CD4-positive, CD25-positive, alpha-beta regulatory T cell (primary cell): Measurements from ENCODE around the gene ZNF8. TPM values are rescaled to one million over a fixed set of nuclear protein-coding genes. Genes with fewer than 3 reads are reported as not detected.
"Not testable (repeated sequence)": the region's sequence is repeated elsewhere in the genome, so short reads cannot be mapped to it uniquely, and the experiment has no call there.

Experiments
- ATAC-seq, 2 donors: fragments of 150-1000 bp; cut with Tn5 transposase; one replicate each; pipeline ENCODE4 v1.10.0; 2021; ENCODE audit warnings: low read depth in 2 of 2, moderate number of reproducible peaks in 2 of 2, moderate library complexity in 1 of 2
- DNase-seq, 3 donors: peaks; one replicate each; pipeline versions ENCODE4 v3.0.0 to v3.0.0-alpha.2; 2012 to 2022; ENCODE audit warnings: mixed read lengths in 1 of 3
- H3K27ac ChIP-seq: one replicate; pipeline ENCODE4 v1.7.0; 2013; ENCODE audit warnings: mild to moderate bottlenecking, low read length; ENCODE audit not compliant: insufficient read depth, poor library complexity, severe bottlenecking
- H3K27me3 ChIP-seq: one replicate; pipeline ENCODE4 v1.7.0; 2013; ENCODE audit warnings: low read length; ENCODE audit not compliant: control insufficient read depth, insufficient read depth
- H3K36me3 ChIP-seq: one replicate; pipeline ENCODE4 v1.7.0; 2013; ENCODE audit warnings: mild to moderate bottlenecking, low read length, moderate library complexity; ENCODE audit not compliant: control insufficient read depth, insufficient read depth
- H3K4me1 ChIP-seq: 2 replicates; pipeline ENCODE4 v1.7.0; 2013; ENCODE audit warnings: mild to moderate bottlenecking, low read length; ENCODE audit not compliant: insufficient read depth, control insufficient read depth, poor library complexity, severe bottlenecking
- H3K4me3 ChIP-seq: one replicate; pipeline ENCODE4 v1.7.0; 2013; ENCODE audit warnings: low read depth, mild to moderate bottlenecking, low read length, moderate library complexity
- H3K9me3 ChIP-seq, 2 experiments: 1 replicate in 1 of 2; 2 replicates in 1 of 2; pipeline ENCODE4 v1.7.0; 2013; ENCODE audit warnings: low read length in 2 of 2, mild to moderate bottlenecking in 1 of 2, moderate library complexity in 1 of 2; ENCODE audit not compliant: control insufficient read depth in 2 of 2
- H3K27ac Mint-ChIP-seq, 3 donors: one replicate each; pipeline ENCODE4 v1.8.0; 2020 to 2022; ENCODE audit warnings: mild to moderate bottlenecking in 3 of 3, mixed read lengths in 3 of 3, moderate library complexity in 2 of 3
- H3K27me3 Mint-ChIP-seq: one replicate; pipeline ENCODE4 v1.8.0; 2022; ENCODE audit warnings: mild to moderate bottlenecking, mixed read lengths
- H3K36me3 Mint-ChIP-seq: one replicate; pipeline ENCODE4 v1.8.0; 2020; ENCODE audit warnings: mixed read lengths
- H3K4me1 Mint-ChIP-seq, 4 donors: one replicate each; pipeline ENCODE4 v1.8.0; 2020 to 2022; ENCODE audit warnings: mixed read lengths in 4 of 4, mild to moderate bottlenecking in 1 of 4
- H3K4me3 Mint-ChIP-seq, 4 donors: one replicate each; pipeline ENCODE4 v1.8.0; 2020 to 2022; ENCODE audit warnings: mild to moderate bottlenecking in 4 of 4, mixed read lengths in 4 of 4, moderate library complexity in 3 of 4
- H3K9me3 Mint-ChIP-seq, 7 donors: one replicate each; pipeline ENCODE4 v1.8.0; 2020 to 2022; ENCODE audit warnings: mixed read lengths in 7 of 7, mild to moderate bottlenecking in 3 of 7, moderate library complexity in 2 of 7
- polyA plus RNA-seq, 4 donors: library from polyadenylated mRNA; unstranded; fragments of 300-500 nt; fragmentation: Illumina TruSeq; gene quantifications; one replicate each; pipeline ENCODE4 v1.2.3, GENCODE V29; 2021
- total RNA-seq: library from RNA; stranded (reverse); gene quantifications from one replicate; pipeline ENCODE4 v1.2.3, GENCODE V29; 2022

ZNF8 gene
- total RNA-seq: 6.7 TPM
- under 1 TPM; 0.33 to 0.87 (median 0.61) TPM for polyA plus RNA-seq

DNA sequence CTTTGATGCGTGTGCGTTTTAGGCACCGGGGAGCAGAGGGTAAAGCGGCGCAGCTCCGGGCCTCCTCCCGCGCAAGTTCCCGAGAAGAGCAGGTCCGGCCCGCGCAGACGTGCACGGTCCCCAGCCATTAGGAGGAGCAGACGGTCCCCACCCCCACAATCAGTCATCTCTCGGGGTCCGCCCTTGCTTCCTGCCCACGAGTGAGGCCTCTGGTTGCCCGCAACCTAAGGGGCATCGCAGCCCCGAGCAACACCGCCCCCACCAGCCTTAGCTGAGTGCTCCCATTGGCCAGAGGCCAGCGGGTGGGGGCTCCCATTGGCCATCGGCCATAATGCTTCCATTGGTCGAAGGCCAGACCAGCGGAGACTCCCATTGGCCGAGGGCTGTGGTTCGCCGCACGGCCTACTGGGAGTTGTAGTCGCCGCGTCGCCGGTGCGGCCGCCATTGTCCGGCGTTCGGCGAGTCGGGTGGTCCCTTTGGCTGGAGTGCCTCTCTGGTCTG lies at the start of gene ZNF8:
Gene ZNF8 (plus strand): TSS at position 415 of the 501 bp plus-strand sequence. CDS start 127 bp downstream, outside the sequence.
- H3K36me3 ChIP-seq: peaks cover 21% of the 10 kb centered on the region
- H3K27me3 ChIP-seq: no peaks in the 10 kb centered on the region
- peaks cover 20% of the 10 kb centered on the region for H3K4me1 ChIP-seq
- peak within 1 kb of the TSS; percentile 89 to 99 (median 96) for H3K4me3 Mint-ChIP-seq
- H3K27ac ChIP-seq: peak within 1 kb of the TSS; percentile 70
- H3K4me3 ChIP-seq: peak within 1 kb of the TSS; percentile 90
- peaks cover 0 to 25% (median 12%) of the 10 kb centered on the region in 7 donors for H3K9me3 Mint-ChIP-seq
- peak within 1 kb of the TSS; percentile 95 to 99 (median 95) for H3K27ac Mint-ChIP-seq
- H3K4me1 Mint-ChIP-seq: peaks cover 19 to 62% (median 29%) of the 10 kb centered on the region in 4 donors
- no peaks in the 10 kb centered on the region for H3K27me3 Mint-ChIP-seq
- H3K36me3 Mint-ChIP-seq: peaks cover 31% of the 10 kb centered on the region
- peaks cover 24% of the 10 kb centered on the region in 2 experiments for H3K9me3 ChIP-seq
- peak; percentile 92 to 98 (median 93) for DNase-seq
- peak; percentile 98 to 99 for ATAC-seq

GRCh38 chr19:58229255-58229639 lies 49.5 kb upstream of the ZNF8 start:
- no peak for ATAC-seq
- Histone ChIP-seq H3K27me3 (no peaks in the 10 kb centered on the region), H3K9me3 (peaks cover 22 to 36% of the 10 kb centered on the region in 2 experiments), H3K27ac (peak overlapping the region; percentile 47), H3K36me3 (peaks cover 44% of the 10 kb centered on the region), H3K4me3 (peak overlapping the region; percentile 30), H3K4me1 (peaks cover 14% of the 10 kb centered on the region)
- no peak overlapping the region for H3K27ac Mint-ChIP-seq
- peaks cover 5 to 43% (median 21%) of the 10 kb centered on the region in 7 donors for H3K9me3 Mint-ChIP-seq
- DNase-seq: no peak
- peaks cover 46% of the 10 kb centered on the region for H3K36me3 Mint-ChIP-seq
- peak overlapping the region; percentile 88 to 97 (median 94) for H3K4me3 Mint-ChIP-seq
- peaks cover 14 to 47% (median 25%) of the 10 kb centered on the region in 4 donors for H3K4me1 Mint-ChIP-seq
- no peaks in the 10 kb centered on the region for H3K27me3 Mint-ChIP-seq

DNA sequence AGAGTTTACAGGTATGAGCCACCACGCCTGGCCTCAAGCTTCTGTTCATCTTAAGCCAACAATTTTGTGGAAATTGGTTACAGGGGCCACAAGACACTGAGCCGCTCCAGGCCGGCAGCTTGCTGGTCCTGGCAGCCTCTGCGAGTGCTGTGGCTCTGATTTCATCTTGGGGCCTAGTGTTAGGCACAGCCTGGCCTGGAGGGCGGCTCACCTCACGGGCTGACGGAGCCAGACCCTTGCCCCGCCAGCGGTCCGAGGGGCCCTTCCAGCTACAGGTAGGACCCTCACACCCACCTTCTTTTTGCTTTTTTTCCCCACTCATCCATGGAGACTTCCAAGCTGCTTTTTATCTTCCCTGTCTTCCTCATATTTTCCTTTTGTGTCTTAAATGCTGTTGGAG lies 41.4 kb upstream of the ZNF8 start:
- ATAC-seq (no peak), DNase-seq (no peak)
- no peak overlapping the region for H3K4me3 ChIP-seq
- H3K4me3 Mint-ChIP-seq: no peak overlapping the region
- H3K27ac ChIP-seq: no peak overlapping the region
- no peak overlapping the region for H3K27ac Mint-ChIP-seq
- H3K27me3 ChIP-seq: no peaks in the 10 kb centered on the region
- no peaks in the 10 kb centered on the region for H3K4me1 ChIP-seq
- peaks cover 71% of the 10 kb centered on the region for H3K36me3 Mint-ChIP-seq
- peaks cover 41 to 88% of the 10 kb centered on the region in 2 experiments for H3K9me3 ChIP-seq
- no peaks in the 10 kb centered on the region for H3K27me3 Mint-ChIP-seq
- peaks cover 61% of the 10 kb centered on the region for H3K36me3 ChIP-seq
- H3K4me1 Mint-ChIP-seq: peaks cover 0 to 12% (median 6%) of the 10 kb centered on the region in 4 donors
- peaks cover 0 to 71% (median 31%) of the 10 kb centered on the region in 7 donors for H3K9me3 Mint-ChIP-seq

GRCh38 chr19:58243351-58243750 lies 35.4 kb upstream of the ZNF8 start:
- peak overlapping the region in 1 of 4 donors; percentile 7 for H3K4me3 Mint-ChIP-seq
- H3K36me3 ChIP-seq: peaks cover 75% of the 10 kb centered on the region
- no peak for ATAC-seq
- H3K4me1 Mint-ChIP-seq: no peaks in the 10 kb centered on the region
- H3K27me3 ChIP-seq: no peaks in the 10 kb centered on the region
- no peak overlapping the region for H3K27ac Mint-ChIP-seq
- H3K27me3 Mint-ChIP-seq: no peaks in the 10 kb centered on the region
- H3K4me3 ChIP-seq: no peak overlapping the region
- H3K27ac ChIP-seq: no peak overlapping the region
- H3K4me1 ChIP-seq: no peaks in the 10 kb centered on the region
- peaks cover 70% of the 10 kb centered on the region for H3K36me3 Mint-ChIP-seq
- DNase-seq: no peak
- H3K9me3 ChIP-seq: peaks cover 54 to 94% of the 10 kb centered on the region in 2 experiments
- H3K9me3 Mint-ChIP-seq: peaks cover 0 to 78% (median 22%) of the 10 kb centered on the region in 7 donors

- Histone ChIP-seq H3K4me1 (no peaks in the 10 kb centered on the region), H3K27ac (no peak overlapping the region), H3K27me3 (no peaks in the 10 kb centered on the region), H3K4me3 (no peak overlapping the region), H3K36me3 (peaks cover 96% of the 10 kb centered on the region), H3K9me3 (peaks cover 76 to 96% of the 10 kb centered on the region in 2 experiments)
- ATAC-seq (no peak), DNase-seq (no peak)
- no peaks in the 10 kb centered on the region for H3K27me3 Mint-ChIP-seq
- no peak overlapping the region for H3K27ac Mint-ChIP-seq
- peaks cover 0 to 5% (median 0%) of the 10 kb centered on the region in 4 donors for H3K4me1 Mint-ChIP-seq
- no peak overlapping the region for H3K4me3 Mint-ChIP-seq
- peaks cover 0 to 88% (median 31%) of the 10 kb centered on the region in 7 donors for H3K9me3 Mint-ChIP-seq
- H3K36me3 Mint-ChIP-seq: peaks cover 74% of the 10 kb centered on the region
Observed at GRCh38 chr19:58248886-58249285, 29.9 kb upstream of the ZNF8 start.

DNA sequence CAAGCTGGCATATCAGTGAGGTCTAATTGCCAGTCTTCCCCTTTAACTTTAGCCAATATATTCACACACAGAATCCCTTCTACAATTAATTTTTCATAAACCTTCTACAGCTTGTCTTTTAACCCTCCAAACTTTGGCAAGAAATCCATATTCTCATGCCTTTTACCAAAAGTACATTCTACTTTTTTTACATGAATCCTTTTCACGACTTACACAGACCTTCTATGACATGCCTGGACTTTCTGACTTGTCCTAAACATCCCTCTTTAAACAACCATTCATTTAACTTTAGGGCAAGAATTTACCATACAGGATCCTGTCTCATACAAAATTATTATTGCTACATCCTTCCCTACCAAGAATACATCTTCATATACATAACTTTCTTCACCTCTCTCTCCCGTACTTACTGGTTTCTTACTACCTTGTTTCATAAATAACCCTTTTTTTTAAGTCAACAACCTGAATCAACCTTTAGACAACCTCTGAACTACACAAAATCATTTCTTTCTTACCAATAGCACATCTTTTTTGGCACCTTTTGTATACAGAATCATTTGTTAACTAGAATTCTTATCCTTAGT lies 26.6 kb upstream of the ZNF8 start:
- Mint-ChIP-seq H3K4me1 (peaks cover 0 to 5% (median 0%) of the 10 kb centered on the region in 4 donors), H3K4me3 (peak overlapping the region in 1 of 4 donors; percentile 18), H3K9me3 (peaks cover 0 to 90% (median 28%) of the 10 kb centered on the region in 7 donors), H3K27ac (no peak overlapping the region), H3K36me3 (peaks cover 74% of the 10 kb centered on the region), H3K27me3 (no peaks in the 10 kb centered on the region)
- no peaks in the 10 kb centered on the region for H3K4me1 ChIP-seq
- no peak overlapping the region for H3K27ac ChIP-seq
- DNase-seq (peak in 1 of 3 donors; percentile 19), ATAC-seq (no peak)
- H3K9me3 ChIP-seq: peaks cover 72 to 99% of the 10 kb centered on the region in 2 experiments
- H3K27me3 ChIP-seq: no peaks in the 10 kb centered on the region
- H3K36me3 ChIP-seq: peaks cover 88% of the 10 kb centered on the region
- H3K4me3 ChIP-seq: no peak overlapping the region

DNA sequence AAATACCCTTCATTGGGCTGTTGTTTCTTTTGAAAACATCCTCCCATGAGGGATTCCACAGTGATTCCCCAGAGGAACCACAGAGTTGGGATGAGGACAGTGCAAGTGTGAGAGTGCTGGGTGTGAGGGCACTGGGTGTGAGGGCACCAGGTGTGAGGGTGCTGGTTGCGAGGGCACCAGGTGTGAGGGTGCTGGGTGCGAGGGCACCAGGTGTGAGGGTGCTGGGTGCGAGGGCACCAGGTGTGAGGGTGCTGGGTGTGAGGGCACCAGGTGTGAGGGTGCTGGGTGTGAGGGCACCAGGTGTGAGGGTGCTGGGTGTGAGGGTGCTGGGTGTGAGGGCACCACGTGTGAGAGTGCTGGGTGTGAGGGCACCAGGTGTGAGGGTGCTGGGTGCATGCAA lies 20.5 kb upstream of the ZNF8 start:
- peaks cover 79 to 99% of the 10 kb centered on the region in 2 experiments for H3K9me3 ChIP-seq
- ATAC-seq, H3K4me3 Mint-ChIP-seq: not testable (repeated sequence)

More for the DNA sequence above, 20.5 kb upstream of the ZNF8 start:
- H3K27ac ChIP-seq, H3K4me1 Mint-ChIP-seq, H3K4me1 ChIP-seq, H3K4me3 ChIP-seq, H3K27ac Mint-ChIP-seq, DNase-seq, H3K27me3 ChIP-seq, H3K27me3 Mint-ChIP-seq: not testable (repeated sequence)
- Mint-ChIP-seq H3K36me3 (peaks cover 64% of the 10 kb centered on the region), H3K9me3 (peaks cover 0 to 89% (median 15%) of the 10 kb centered on the region in 7 donors)
- H3K36me3 ChIP-seq: peaks cover 68% of the 10 kb centered on the region
